ENCODE data around the gene TMEM41A.
"Not testable (repeated sequence)": the region's sequence is repeated elsewhere in the genome, so short reads cannot be mapped to it uniquely, and the experiment has no call there.

TMEM41A gene

GRCh38 chr3:185470323-185470722 lies 28.5 kb downstream of the TMEM41A start:
- Mint-ChIP-seq H3K27ac (no peak overlapping the region), H3K4me3 (no peak overlapping the region), H3K4me1 (ENCODE audit: low read depth) (no peaks in the 10 kb centered on the region), H3K27me3 (ENCODE audit: low read depth) (no peaks in the 10 kb centered on the region), H3K36me3 (ENCODE audit: low read depth) (no peaks in the 10 kb centered on the region), H3K9me3 (no peaks in the 10 kb centered on the region)
- DNase-seq (ENCODE audit: low spot score): no peak

- Mint-ChIP-seq H3K27ac (no peak overlapping the region), H3K9me3 (no peaks in the 10 kb centered on the region), H3K36me3 (ENCODE audit: low read depth) (no peaks in the 10 kb centered on the region), H3K27me3 (ENCODE audit: low read depth) (no peaks in the 10 kb centered on the region), H3K4me1 (ENCODE audit: low read depth) (no peaks in the 10 kb centered on the region), H3K4me3 (no peak overlapping the region)
- no peak for DNase-seq (ENCODE audit: low spot score)
Observed at GRCh38 chr3:185469542-185469941, 29.3 kb downstream of the TMEM41A start.

- H3K36me3 Mint-ChIP-seq (ENCODE audit: low read depth); DNase-seq (ENCODE audit: low spot score); H3K27ac Mint-ChIP-seq; H3K4me1 Mint-ChIP-seq (ENCODE audit: low read depth); H3K4me3 Mint-ChIP-seq; H3K9me3 Mint-ChIP-seq; H3K27me3 Mint-ChIP-seq (ENCODE audit: low read depth): not testable (repeated sequence)
Observed at GRCh38 chr3:185466123-185466522, 32.7 kb downstream of the TMEM41A start.

DNA sequence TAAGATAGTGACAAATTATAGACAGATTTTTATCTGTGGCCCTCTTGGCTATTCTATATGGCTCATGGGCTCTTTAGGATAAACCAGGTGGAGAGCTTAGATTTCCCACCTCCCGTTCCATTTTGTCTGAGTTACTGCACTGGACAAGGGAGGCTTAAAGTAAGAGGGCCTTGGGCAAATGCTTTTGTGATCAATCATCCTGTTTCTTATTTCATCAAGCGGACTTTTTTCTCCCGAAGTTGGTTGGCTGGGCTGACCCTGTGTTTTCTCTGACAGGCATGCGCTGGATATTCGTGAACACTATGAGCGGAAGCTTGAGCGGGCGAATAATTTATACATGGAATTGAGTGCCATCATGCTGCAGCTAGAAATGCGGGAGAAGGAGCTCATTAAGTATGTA lies 33.4 kb downstream of the TMEM41A start:
- H3K36me3 Mint-ChIP-seq (ENCODE audit: low read depth): no peaks in the 10 kb centered on the region
- no peak overlapping the region for H3K27ac Mint-ChIP-seq
- DNase-seq (ENCODE audit: low spot score): no peak
- H3K4me3 Mint-ChIP-seq: no peak overlapping the region
- no peaks in the 10 kb centered on the region for H3K27me3 Mint-ChIP-seq (ENCODE audit: low read depth)
- no peaks in the 10 kb centered on the region for H3K9me3 Mint-ChIP-seq
- no peaks in the 10 kb centered on the region for H3K4me1 Mint-ChIP-seq (ENCODE audit: low read depth)

DNA sequence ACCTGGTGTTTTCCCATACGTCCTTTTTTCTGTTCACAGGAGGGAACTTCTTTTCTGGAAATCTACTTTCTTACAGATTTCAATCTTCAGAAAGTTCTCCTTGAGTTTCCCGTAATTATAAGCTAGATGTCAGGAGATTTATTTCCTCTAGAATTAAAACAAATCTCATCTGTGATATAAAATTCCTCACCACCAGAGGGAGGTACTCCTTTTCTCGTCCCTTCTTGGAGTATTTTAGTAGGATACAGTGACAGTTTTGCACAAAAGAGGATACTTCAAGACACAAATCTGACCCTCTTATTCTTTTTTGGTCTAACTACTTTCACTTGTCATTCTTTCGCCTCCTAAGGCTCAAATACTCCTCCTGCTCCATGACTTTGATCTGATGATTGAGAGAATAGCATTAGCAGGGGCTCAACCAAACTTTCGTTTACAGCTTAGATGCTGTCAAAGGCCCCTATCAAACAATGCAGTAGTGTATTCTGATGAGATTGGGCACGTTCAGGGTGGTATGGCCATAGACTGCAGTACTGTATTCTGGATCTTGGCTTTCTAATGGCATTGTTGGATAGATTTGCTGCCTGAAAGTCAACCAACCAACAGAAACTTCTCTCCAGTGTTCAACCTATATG lies 38.0 kb downstream of the TMEM41A start:
- DNase-seq (ENCODE audit: low spot score): no peak
- H3K4me1 Mint-ChIP-seq (ENCODE audit: low read depth): no peaks in the 10 kb centered on the region
- no peak overlapping the region for H3K27ac Mint-ChIP-seq
- H3K36me3 Mint-ChIP-seq (ENCODE audit: low read depth): no peaks in the 10 kb centered on the region
- no peak overlapping the region for H3K4me3 Mint-ChIP-seq
- no peaks in the 10 kb centered on the region for H3K27me3 Mint-ChIP-seq (ENCODE audit: low read depth)
- no peaks in the 10 kb centered on the region for H3K9me3 Mint-ChIP-seq

- H3K4me3 Mint-ChIP-seq: no peak overlapping the region
- H3K36me3 Mint-ChIP-seq (ENCODE audit: low read depth): no peaks in the 10 kb centered on the region
- no peak overlapping the region for H3K27ac Mint-ChIP-seq
- no peaks in the 10 kb centered on the region for H3K9me3 Mint-ChIP-seq
- no peaks in the 10 kb centered on the region for H3K27me3 Mint-ChIP-seq (ENCODE audit: low read depth)
- no peaks in the 10 kb centered on the region for H3K4me1 Mint-ChIP-seq (ENCODE audit: low read depth)
- no peak for DNase-seq (ENCODE audit: low spot score)
Observed at GRCh38 chr3:185460309-185460708, 38.5 kb downstream of the TMEM41A start.

GRCh38 chr3:185457376-185457775 lies 41.5 kb downstream of the TMEM41A start:
- Mint-ChIP-seq H3K27me3 (ENCODE audit: low read depth) (no peaks in the 10 kb centered on the region), H3K36me3 (ENCODE audit: low read depth) (no peaks in the 10 kb centered on the region)

GRCh38 chr3:185451432-185451831 lies 47.4 kb downstream of the TMEM41A start:
- not testable (repeated sequence) for H3K27ac Mint-ChIP-seq; H3K36me3 Mint-ChIP-seq (ENCODE audit: low read depth); H3K9me3 Mint-ChIP-seq; DNase-seq (ENCODE audit: low spot score); H3K4me3 Mint-ChIP-seq; H3K27me3 Mint-ChIP-seq (ENCODE audit: low read depth); H3K4me1 Mint-ChIP-seq (ENCODE audit: low read depth)

More at GRCh38 chr3:185457376-185457775, 41.5 kb downstream of the TMEM41A start:
- no peaks in the 10 kb centered on the region for H3K9me3 Mint-ChIP-seq
- H3K4me3 Mint-ChIP-seq: no peak overlapping the region
- H3K4me1 Mint-ChIP-seq (ENCODE audit: low read depth): no peaks in the 10 kb centered on the region
- no peak for DNase-seq (ENCODE audit: low spot score)
- H3K27ac Mint-ChIP-seq: no peak overlapping the region

- no peak overlapping the region for H3K27ac Mint-ChIP-seq
- peaks cover 2% of the 10 kb centered on the region for H3K27me3 Mint-ChIP-seq (ENCODE audit: low read depth)
- no peaks in the 10 kb centered on the region for H3K4me1 Mint-ChIP-seq (ENCODE audit: low read depth)
- no peaks in the 10 kb centered on the region for H3K9me3 Mint-ChIP-seq
- no peak overlapping the region for H3K4me3 Mint-ChIP-seq
- H3K36me3 Mint-ChIP-seq (ENCODE audit: low read depth): no peaks in the 10 kb centered on the region
- no peak for DNase-seq (ENCODE audit: low spot score)
Observed at GRCh38 chr3:185448107-185448506, 50.7 kb downstream of the TMEM41A start.

- no peaks in the 10 kb centered on the region for H3K4me1 Mint-ChIP-seq (ENCODE audit: low read depth)
- H3K36me3 Mint-ChIP-seq (ENCODE audit: low read depth): no peaks in the 10 kb centered on the region
- H3K27ac Mint-ChIP-seq: no peak overlapping the region
- peaks cover 3% of the 10 kb centered on the region for H3K27me3 Mint-ChIP-seq (ENCODE audit: low read depth)
- no peak overlapping the region for H3K4me3 Mint-ChIP-seq
- DNase-seq (ENCODE audit: low spot score): no peak
- H3K9me3 Mint-ChIP-seq: no peaks in the 10 kb centered on the region
Observed at GRCh38 chr3:185444329-185444728, 54.5 kb downstream of the TMEM41A start.

GRCh38 chr3:185442031-185442430 lies 56.8 kb downstream of the TMEM41A start:
- Mint-ChIP-seq H3K27me3 (ENCODE audit: low read depth) (peaks cover 6% of the 10 kb centered on the region), H3K36me3 (ENCODE audit: low read depth) (no peaks in the 10 kb centered on the region), H3K27ac (no peak overlapping the region), H3K4me3 (no peak overlapping the region), H3K9me3 (no peaks in the 10 kb centered on the region), H3K4me1 (ENCODE audit: low read depth) (no peaks in the 10 kb centered on the region)
- no peak for DNase-seq (ENCODE audit: low spot score)

DNA sequence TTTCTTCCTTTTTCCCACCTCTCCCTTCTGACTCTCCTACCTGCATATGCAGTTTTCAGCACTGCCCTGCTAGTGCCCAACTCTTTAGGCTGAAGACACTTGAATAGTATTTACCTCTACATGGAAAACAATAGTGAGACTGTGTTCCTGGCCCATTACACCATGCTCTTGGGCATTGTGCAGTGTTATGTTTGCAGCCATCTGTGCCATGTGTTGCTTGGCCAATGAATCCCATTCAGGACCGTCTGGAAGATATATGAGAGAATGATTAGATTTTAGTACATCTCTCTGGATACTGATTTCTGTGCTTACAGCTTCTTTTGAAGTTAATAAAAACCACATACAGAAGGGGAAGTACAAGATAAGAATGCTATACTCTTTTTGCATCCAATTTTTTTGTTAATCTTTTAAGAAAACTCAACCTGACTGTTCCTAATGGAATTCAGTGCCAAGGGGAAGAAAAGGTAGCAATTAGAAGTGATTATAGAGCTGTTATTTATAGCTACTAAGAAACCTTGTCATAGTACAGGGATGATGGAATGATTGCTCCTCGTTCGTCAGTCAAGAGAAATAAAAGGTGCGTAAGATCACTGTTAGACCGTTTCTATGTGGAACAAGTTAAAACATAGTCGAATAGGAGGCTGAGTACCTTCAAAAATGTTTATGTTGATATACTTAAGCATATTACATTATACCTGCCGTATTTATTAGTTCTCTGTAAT lies 58.9 kb downstream of the TMEM41A start:
- no peak overlapping the region for H3K4me3 Mint-ChIP-seq
- H3K36me3 Mint-ChIP-seq (ENCODE audit: low read depth): no peaks in the 10 kb centered on the region
- H3K27ac Mint-ChIP-seq: no peak overlapping the region
- peaks cover 6% of the 10 kb centered on the region for H3K27me3 Mint-ChIP-seq (ENCODE audit: low read depth)
- no peak for DNase-seq (ENCODE audit: low spot score)
- no peaks in the 10 kb centered on the region for H3K9me3 Mint-ChIP-seq
- H3K4me1 Mint-ChIP-seq (ENCODE audit: low read depth): no peaks in the 10 kb centered on the region

Measured in T-helper 2 cell treated with Interferon-gamma antibody and Interleukin-4, amounts not matched to agents 5 μg/mL and 100 μg/mL, for 36 hours (primary cell).